GM18909 (cell line): Measurements from ENCODE around the gene PARD6A.
"Not testable (repeated sequence)": the region's sequence is repeated elsewhere in the genome, so short reads cannot be mapped to it uniquely, and the experiment has no call there.

Experiments used
- ATAC-seq: cut with Tn5 transposase; IDR thresholded peaks from one replicate; pipeline ENCODE4 v1.9.1; 2021; ENCODE audit warnings: mild to moderate bottlenecking; ENCODE audit not compliant: unreplicated experiment, poor library complexity

Gene PARD6A

GRCh38 chr16:67679935-67680897 lies 19.5 kb downstream of the PARD6A start:
- ATAC-seq: no peak

GRCh38 chr16:67683767-67684166 lies 23.0 kb downstream of the PARD6A start:
- ATAC-seq: no peak

DNA sequence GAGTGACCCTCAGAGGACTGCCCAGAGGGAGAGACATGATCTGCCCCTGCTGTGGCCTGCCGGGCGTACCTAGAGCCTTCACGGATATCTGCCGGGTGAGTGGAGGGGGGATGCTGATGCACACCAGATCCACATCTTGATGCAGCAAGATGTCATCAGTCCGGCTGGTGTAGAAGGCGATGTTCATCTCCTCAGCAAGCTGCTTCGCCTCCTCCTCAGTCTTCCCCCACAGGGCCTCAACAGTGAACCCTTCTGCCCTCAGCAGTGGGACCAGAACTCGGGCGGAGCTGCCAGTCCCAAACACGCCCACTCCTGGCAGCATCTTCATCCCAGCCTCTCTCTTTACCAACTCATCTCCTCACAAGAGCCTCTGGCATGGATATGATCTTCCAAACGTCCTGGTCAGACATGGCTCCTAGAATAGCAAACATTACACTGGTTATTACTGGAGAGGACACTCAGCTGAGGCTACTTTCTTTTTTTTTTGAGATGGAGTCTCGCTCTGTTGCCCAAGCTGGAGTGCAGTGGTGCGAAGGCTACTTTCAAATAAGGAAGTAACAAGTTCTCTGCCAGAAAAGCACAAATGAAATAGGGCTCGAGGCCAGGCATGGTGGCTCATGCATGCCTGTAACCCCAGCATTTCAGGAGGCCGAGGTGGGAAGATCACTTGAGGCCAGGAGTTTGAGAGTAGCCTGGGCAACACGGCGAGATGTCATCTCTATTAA lies 24.8 kb downstream of the PARD6A start:
- no peak for ATAC-seq

GRCh38 chr16:67693517-67694285 lies 32.9 kb downstream of the PARD6A start:
- not testable (repeated sequence) for ATAC-seq

DNA sequence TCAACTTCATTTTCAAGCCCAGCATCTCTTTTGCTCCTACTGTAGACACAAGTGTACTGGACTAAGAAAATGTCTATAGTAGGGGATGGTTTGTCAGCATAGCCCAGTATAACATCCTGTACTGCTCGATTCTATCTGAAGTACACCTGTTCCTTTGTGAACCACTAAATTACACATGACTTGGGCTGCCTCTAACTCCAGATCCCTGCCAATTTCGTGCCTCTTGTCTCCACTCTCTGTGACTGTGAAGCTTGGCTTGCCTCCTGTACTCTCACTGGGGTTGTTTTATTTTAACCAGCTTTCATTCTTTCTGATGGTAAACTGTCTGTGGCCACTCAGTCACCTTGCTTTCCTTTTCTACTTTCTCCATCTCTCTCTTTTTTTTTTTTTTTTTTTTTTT lies 33.9 kb downstream of the PARD6A start:
- no peak for ATAC-seq

GRCh38 chr16:67697422-67698185 lies 36.8 kb downstream of the PARD6A start:
- ATAC-seq: no peak

DNA sequence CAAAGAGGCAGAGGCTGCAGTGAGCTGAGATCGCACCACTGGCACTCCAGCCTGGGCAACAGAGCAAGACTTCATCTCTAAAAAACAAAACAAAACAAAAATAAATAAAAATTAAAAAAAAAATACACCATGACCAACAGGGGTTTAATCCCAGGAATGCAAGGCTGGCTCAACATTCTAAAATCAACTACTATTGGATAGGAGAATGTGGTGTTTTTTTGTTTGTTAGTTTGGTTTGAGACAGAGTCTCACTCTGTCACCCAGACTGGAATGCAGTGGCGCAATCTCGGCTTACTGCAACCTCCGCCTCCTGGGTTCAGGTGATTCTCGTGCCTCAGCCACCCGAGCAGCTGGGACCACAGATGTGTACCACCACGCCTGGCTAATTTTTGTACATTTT lies 38.5 kb downstream of the PARD6A start:
- ATAC-seq: no peak

DNA sequence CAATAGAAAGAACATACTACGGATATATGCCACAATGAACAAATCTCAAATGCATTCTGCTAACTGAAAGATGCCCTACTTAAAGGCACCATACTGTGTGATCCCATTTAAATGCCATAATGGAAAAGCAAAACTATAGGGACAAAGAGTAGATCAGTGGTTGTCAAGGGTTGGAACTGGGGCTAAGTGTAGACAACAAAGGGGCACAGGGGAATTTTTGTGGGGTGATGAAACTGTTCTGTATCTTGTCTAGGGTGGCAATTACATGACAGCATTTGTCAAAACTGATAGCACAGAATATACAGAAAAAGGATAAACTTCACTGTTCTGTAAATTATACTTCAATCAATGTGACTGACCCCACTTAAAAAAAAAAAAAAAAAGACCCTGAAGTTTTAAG lies 40.7 kb downstream of the PARD6A start:
- ATAC-seq: no peak

- no peak for ATAC-seq
These were observed 41.4 kb downstream of the PARD6A start for GRCh38 chr16:67702130-67702529.

GRCh38 chr16:67703626-67704025 lies 42.9 kb downstream of the PARD6A start:
- no peak for ATAC-seq

GRCh38 chr16:67704110-67704509 lies 43.4 kb downstream of the PARD6A start:
- ATAC-seq: no peak

- ATAC-seq: no peak
These were observed 46.5 kb downstream of the PARD6A start for GRCh38 chr16:67707210-67707609.

DNA sequence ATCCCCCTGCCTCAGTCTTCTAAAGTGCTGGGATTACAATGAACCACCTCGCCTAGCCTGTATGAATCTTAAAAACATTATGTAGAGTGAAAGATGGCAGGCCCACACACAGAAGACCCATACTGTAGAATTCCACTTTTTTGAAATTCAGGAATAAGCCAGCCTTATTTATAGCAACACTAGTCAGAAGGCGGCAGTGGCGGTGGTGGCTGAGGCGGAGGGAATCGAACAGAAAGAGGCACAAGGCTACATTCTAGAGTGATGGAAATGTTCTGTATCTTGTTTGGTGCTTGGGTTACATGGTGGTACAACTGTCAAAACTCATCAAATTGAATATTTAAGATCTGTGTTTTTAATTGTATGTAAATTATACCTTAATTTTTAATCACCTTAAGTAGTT lies 47.0 kb downstream of the PARD6A start:
- ATAC-seq: no peak

DNA sequence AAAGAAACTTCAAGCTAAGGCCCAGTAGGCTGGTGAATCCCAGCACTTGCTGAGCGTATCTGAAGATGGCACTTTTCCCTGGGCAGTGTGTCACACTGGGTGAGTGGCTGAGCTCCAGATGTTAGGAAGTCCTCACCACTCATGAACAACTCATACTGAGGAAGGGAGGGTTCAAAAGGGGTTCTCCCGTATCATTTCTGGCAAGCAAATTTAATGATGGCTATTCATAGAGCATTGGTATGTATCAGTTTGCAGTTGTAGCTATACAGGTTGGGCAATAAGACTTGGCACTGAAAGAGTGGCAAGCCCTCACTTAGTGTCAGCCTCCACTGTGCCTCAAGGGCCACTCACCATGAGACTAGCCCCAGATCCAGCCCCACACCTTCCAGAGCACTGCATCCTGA lies 47.6 kb downstream of the PARD6A start:
- no peak for ATAC-seq

DNA sequence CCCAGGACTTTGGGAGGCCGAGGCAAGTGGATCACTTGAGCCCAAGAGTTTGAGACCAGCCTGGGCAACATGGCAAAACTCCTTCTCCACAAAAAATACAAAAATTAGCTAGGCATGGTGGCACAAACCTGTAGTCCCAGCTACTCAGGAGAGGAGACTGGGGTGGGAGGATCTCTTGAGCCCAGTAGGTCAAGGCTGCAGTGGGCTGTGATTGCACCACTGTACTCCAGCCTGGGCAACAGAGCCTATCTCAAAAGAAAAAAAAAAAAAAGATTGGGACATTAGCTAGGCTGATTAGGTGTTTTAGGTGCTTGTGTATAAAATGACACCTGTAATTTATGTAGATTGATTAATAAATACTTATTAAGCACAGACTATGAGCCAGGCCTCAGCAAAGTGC lies 48.3 kb downstream of the PARD6A start:
- ATAC-seq: no peak

DNA sequence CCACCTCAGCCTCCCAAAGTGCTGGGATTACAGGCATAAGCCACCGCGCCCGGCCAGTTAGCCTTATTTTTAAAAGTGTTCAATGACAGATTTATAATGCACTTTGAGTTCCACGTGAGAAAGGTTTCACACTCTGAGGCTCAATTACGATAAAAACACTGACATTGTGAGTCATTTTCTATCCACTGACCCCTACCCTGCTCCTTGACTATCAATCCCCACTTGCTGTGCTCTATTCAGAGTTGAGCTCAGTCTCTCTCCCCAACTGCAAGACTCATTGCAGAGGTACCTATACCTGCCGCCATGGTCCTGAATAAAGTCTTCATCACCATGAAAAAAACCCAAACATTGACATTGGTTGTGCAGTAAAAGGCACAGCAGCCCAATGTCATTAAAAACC lies 49.8 kb downstream of the PARD6A start:
- ATAC-seq: no peak
